NCI-H69 (cell line): ENCODE data around the gene PUS7L.
"Not testable (repeated sequence)": the region's sequence is repeated elsewhere in the genome, so short reads cannot be mapped to it uniquely, and the experiment has no call there.

ENCODE experiments used
- DNase-seq: peaks from one replicate; lab custom pipeline; 2025; lab: John Stamatoyannopoulos, UW

The PUS7L gene

DNA sequence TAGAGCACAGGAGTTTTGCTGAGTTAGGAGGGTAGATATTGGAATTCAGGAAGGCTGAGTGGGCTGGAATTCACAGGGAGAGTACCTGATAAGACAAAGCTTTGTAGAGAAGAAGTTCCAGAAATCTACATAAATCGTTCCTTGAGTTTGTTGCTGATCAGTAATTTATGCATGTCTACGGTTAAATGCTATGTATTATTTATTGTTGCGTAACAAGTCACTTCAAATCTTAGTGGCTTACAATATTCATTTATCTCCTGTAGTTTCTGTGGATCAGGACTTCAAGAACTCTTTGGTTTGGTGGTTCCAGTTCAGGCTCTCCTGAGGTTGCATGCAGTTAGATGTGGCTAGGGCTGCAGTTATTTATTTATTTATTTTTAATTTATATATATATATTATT lies 7.8 kb downstream of the PUS7L start:
- no peak for DNase-seq

DNA sequence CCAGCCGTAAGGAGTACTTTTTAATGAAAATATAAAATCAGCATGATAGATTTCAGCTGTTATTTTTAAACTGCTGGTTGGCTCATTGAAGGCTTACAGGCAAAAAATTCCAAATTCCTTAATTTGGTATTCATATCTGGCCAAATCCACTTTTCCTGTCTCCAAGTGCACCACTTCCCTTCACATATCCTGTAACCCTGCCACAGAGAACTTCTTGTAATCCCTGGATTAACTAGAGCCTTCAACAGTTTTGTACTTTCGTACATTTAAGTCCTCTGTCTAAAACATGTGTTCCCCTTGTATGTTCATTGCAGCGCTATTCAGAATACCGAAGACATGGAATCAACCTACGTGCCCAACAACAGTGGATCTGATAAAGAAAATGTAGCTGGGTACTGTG lies 9.6 kb downstream of the PUS7L start:
- DNase-seq: no peak

GRCh38 chr12:43744826-43745225 lies 13.8 kb downstream of the PUS7L start:
- no peak for DNase-seq

- no peak for DNase-seq
Measured at GRCh38 chr12:43742106-43742505, 16.5 kb downstream of the PUS7L start.

DNA sequence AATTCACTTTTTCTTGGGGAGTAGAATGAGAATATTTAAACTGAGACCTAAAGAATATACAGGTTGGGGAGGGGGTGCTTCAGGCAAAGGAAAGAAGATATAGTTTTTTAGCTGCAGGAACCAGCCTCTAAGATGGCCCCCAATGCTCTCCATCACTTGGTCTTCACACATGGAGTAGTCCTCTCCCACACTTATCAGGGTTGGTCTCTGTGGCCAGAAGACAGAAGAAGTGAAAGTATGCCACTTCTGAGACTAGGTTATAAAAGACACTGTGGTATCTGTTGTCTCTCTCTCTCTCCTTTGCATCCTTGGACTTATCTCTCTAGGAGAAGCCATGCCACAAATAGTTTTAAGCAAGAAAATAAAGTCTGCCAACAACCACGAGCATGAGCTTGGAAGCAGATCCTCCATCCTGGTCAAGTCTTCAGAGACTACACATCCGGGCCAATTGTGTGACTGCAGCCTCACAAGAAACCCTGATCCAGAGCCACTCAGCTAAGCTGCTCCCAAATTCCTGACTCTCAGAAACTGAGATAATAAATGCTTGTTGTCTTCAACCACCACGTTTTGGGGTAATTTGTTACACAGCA lies 18.0 kb downstream of the PUS7L start:
- no peak for DNase-seq

DNA sequence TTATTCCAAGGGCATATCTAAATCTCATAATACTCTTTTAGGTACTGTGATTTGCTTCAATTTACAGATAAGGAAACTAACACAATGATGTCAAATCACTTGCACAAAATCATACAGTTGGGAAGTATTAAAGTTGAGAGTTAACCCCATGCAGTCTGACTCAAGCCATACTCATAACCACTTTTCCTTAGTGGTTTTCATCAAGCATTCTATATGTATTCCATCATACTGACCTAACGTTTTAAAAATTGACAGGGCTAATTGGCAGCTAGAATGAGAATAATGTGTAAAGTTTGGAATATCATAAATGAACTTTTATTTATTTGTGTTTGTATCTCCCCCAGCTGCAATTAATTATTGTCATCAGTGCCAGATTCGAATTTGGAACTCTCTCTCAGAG lies 20.9 kb downstream of the PUS7L start:
- no peak for DNase-seq

DNA sequence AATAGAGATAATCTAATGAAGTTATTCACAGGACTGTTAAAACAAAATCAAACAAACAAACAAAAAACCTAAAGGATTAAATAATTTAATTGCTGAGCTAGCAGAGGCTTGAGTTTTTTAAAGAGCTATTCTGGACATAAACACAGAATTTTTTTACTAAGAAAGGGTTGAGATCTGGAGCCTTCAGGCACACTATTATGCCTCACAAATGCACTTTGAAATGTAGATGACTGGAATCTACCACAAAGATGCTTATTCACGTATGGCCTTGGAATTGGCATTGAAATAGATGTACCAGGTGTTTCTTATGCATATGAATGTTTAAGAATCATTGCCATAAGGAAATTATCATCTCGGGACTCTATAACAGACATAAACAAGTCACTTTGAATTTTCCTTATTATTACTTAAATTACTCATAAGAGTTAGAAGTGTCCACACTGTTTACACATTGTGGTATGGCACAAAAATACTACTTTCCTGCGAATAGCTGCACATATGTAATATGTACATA lies 21.6 kb downstream of the PUS7L start:
- DNase-seq: no peak

DNA sequence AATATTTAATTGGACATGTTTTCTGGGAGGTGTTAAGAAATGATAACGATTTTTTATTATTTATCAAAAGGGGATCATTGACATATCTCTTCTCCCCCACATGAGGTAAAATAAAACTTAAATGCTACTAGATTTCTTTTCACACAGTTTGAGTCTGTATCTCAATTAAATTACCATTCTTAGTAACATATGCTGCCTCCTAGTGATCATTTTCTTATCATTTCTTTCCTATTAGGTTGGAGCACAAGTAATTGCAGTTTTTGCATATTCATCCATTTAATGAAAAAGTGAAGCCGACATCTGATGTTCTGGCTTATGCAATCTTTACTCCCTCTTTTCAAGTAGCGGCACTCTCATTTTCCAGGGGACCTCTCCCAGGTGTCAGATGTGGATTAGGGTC lies 24.9 kb downstream of the PUS7L start:
- no peak for DNase-seq

DNA sequence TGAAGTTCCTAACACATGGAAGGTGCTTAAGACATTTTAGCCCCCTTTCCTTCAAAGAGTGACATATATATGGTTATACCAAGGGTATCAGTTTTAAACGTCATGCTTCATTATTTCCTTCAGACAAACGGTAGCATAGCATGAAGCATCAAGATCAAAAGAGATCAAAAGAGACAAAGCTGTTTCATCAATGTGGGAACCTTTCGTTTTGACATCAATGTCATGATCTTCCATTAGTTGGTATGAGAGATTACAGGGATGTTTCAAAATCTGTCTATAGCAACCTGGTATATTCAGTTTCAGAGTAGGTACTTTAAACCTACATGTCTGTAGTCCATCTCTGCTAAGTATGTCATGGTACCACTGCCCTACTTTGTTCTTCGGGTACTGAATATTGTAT lies 28.3 kb downstream of the PUS7L start:
- DNase-seq: no peak

GRCh38 chr12:43728698-43729097 lies 29.9 kb downstream of the PUS7L start:
- no peak for DNase-seq

DNA sequence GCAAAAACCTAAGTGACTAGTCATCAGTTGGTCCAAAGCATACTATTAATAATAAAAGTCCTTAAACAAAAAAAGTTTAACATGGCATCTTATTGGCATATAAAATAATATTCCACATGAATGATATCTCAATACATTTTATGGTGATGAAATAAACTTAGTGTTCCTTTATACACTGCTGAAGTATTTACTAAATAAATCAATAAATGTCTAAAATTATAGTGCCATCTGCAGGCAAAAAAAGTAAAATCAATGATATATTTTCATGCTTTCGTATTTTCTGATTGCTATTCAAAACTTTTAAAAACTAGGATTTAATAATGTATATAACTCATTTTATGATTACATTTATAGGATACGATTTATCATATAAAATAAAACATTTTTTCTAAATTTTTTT lies 30.5 kb downstream of the PUS7L start:
- peak; percentile 13 for DNase-seq

DNA sequence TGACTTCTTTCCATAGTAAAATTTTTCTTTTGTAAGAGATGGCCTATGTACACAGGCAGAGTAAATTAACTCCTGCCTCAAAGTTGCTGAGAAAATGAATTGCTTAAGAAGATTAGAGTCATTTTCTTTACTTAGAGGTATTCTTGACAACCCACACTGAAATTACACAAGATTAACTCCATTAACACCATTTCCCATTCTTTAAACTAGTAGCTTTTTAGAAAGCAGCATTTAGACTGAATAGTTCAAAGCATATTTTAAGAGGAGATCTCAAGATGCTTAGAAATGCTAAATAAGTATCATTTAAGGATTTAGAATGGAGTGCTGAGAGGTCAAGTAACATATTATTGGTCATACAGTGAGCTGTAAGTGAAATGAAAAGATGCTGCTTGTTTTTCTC lies 35.5 kb downstream of the PUS7L start:
- DNase-seq: no peak

DNA sequence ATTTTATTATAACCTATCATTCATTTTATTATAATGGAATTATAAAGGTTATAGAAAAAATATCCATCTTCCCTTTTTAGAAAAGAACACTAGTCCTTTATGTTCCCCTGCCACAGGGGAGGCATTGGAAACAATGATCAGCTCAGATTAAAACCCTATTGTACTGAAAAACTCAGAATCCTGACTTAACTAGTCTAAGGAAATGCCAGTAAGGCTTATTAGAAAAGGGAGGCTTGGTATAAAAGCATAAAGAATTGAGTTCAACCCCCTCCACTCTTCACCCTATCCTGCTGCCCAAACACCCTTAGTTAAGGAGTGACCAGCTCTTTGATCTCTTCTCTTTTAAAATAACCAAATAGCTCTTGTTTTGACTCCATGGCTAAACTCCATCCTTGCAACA lies 36.0 kb downstream of the PUS7L start:
- DNase-seq: no peak

- no peak for DNase-seq
Measured at GRCh38 chr12:43711348-43711747, 47.2 kb downstream of the PUS7L start.

- DNase-seq: not testable (repeated sequence)
Measured at GRCh38 chr12:43703772-43704171, 54.8 kb downstream of the PUS7L start.

DNA sequence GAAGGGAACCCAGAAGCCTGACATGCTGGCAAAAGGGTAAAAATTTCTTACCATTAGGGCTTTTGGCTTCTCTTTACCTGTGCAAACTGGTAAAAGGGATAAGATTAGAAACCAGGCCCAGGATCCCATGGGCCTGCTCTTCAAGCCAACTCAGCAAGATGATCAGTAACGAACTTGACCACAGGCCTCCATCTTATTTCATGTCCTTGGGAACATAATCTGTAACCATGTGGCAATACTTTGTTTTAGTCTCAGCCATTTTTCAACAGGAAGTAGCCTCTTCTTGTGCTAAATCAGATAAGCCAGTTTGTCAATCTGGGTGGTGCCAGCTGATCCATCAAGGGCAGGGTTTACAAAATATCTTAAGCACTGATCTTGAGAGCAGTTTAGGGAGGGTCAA lies 57.4 kb downstream of the PUS7L start:
- not testable (repeated sequence) for DNase-seq

DNA sequence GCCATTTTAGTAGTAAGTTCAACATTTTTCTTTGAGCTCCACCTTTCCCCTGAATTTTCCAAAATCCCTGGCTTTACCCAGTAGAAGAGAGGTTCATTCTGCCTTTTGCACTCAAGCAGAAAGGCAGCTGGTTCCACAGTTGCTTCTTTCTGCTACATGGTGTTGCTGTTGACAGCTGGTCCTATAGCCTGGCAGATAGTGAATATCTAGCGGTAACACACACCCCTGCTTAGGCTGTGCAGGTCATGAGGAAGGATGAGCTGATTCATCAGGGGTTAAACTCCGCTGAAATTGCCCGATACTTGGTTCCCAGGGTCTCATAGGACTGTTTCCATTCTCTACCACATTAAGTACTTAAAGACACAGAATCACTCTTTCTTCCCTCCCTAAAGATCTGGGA lies 62.4 kb downstream of the PUS7L start:
- peak; percentile 48 for DNase-seq

GRCh38 chr12:43694879-43695278 lies 63.7 kb downstream of the PUS7L start:
- peak; percentile 14 for DNase-seq

GRCh38 chr12:43692064-43692463 lies 66.5 kb downstream of the PUS7L start:
- DNase-seq: peak; percentile 14

- not testable (repeated sequence) for DNase-seq
Measured at GRCh38 chr12:43685491-43685890, 73.1 kb downstream of the PUS7L start.

- DNase-seq: peak; percentile 56
Measured at GRCh38 chr12:43676183-43676813, 82.3 kb downstream of the PUS7L start.

DNA sequence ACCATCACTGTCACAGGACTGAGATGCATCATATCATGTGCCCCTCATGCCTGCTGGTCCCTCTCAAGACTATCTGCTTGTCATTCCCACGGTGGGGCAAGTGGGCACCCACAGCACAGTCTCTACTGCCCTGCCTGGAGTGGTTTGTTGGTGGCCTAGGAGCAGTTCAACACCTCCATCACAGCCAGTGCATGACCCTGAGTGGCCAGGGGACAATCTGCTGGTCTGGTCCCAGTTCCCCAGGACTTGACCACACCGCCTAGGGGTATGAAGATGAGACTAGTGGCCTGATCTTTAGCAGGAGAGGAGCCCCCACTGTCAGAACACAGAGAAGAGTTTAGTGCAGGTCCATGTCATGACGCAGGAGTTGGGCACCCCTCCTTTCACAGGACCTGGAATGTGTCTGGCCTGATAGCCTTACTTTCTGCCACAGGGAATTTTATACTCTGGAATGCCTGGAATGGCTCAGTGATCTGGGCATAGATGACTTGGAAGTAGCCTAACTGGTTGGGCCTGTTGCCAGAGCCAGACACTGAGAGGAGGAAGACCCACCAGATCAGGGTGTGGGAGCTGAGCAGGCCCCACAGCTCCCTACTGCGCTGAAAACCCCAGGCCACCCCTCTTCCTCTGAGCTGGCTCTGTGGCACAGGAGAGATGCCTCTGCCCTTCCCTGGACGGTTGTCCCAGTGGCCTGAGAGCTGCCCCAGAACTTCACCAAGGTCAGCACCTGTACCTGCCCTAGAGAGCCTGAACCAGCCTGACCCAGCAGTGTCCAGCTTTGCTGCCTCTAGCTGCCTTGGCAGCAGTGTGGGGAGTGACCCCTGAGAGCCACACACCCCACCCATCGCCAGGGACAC lies 83.3 kb downstream of the PUS7L start:
- DNase-seq: no peak

DNA sequence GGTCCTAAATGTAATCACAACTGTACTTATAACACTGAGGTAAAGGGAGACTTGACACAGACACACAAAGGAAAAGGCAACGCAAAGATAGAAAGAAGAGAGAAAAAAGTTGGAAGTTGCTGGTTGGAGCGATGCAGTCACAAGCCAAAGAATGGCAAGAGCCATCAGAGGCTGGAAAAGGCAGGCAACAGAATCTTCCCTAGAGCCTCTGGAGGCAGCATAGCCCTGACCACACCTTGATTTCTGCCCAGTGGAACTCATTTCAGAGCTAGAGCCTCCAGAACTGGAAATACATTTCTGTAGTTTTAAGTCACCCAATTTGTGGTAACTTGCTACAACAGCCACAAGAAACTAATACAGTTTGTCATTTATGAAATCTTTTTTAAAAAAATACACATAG lies 89.2 kb downstream of the PUS7L start:
- no peak for DNase-seq
